Measurements from ENCODE around the gene ORAI1. TPM values are rescaled to one million over a fixed set of nuclear protein-coding genes. Genes with fewer than 3 reads are reported as not detected.
A peak's percentile ranks its signal among the peaks of the same experiment; 100 is the strongest.
"Not testable (repeated sequence)": the region's sequence is repeated elsewhere in the genome, so short reads cannot be mapped to it uniquely, and the experiment has no call there.

The ORAI1 gene
- total RNA-seq, 1 experiment from 2014 or later, result 8.5 TPM

- DNase-seq (ENCODE audit: low spot score), result no peak
Observed at GRCh38 chr12:121603581-121603980, 22.7 kb upstream of the ORAI1 start.

GRCh38 chr12:121608301-121608700 lies 18.0 kb upstream of the ORAI1 start:
- DNase-seq (ENCODE audit: low spot score), result no peak

GRCh38 chr12:121610239-121611149 lies 15.8 kb upstream of the ORAI1 start:
- no peak for DNase-seq (ENCODE audit: low spot score)

- no peak for DNase-seq (ENCODE audit: low spot score)
Observed at GRCh38 chr12:121611306-121611705, 15.0 kb upstream of the ORAI1 start.

- no peak for DNase-seq (ENCODE audit: low spot score)
Observed at GRCh38 chr12:121613462-121613861, 12.9 kb upstream of the ORAI1 start.

- DNase-seq (ENCODE audit: low spot score), result no peak
Observed at GRCh38 chr12:121614872-121615467, 11.4 kb upstream of the ORAI1 start.

- DNase-seq (ENCODE audit: low spot score), result no peak
Observed at GRCh38 chr12:121618659-121619233, 7.6 kb upstream of the ORAI1 start.

GRCh38 chr12:121620333-121620891 lies 5.9 kb upstream of the ORAI1 start:
- no peak for DNase-seq (ENCODE audit: low spot score)

GRCh38 chr12:121626853-121627640 lies 717 bp downstream of the ORAI1 start:
- DNase-seq (ENCODE audit: low spot score), result peak; percentile 13

GRCh38 chr12:121628037-121628436 lies 1.7 kb downstream of the ORAI1 start:
- no peak for DNase-seq (ENCODE audit: low spot score)

- DNase-seq (ENCODE audit: low spot score), result no peak
Observed at GRCh38 chr12:121628536-121628935, 2.2 kb downstream of the ORAI1 start.

- no peak for DNase-seq (ENCODE audit: low spot score)
Observed at GRCh38 chr12:121630791-121631355, 4.5 kb downstream of the ORAI1 start.

- no peak for DNase-seq (ENCODE audit: low spot score)
Observed at GRCh38 chr12:121632069-121632970, 6.0 kb downstream of the ORAI1 start.

- not testable (repeated sequence) for DNase-seq (ENCODE audit: low spot score)
Observed at GRCh38 chr12:121633833-121634196, 7.5 kb downstream of the ORAI1 start.

GRCh38 chr12:121634836-121635235 lies 8.5 kb downstream of the ORAI1 start:
- DNase-seq (ENCODE audit: low spot score), result no peak

GRCh38 chr12:121637231-121637914 lies 11.0 kb downstream of the ORAI1 start:
- no peak for DNase-seq (ENCODE audit: low spot score)

GRCh38 chr12:121638298-121639202 lies 12.2 kb downstream of the ORAI1 start:
- no peak for DNase-seq (ENCODE audit: low spot score)

GRCh38 chr12:121641343-121641630 lies 15.0 kb downstream of the ORAI1 start:
- no peak for DNase-seq (ENCODE audit: low spot score)

GRCh38 chr12:121648458-121649028 lies 22.2 kb downstream of the ORAI1 start:
- DNase-seq (ENCODE audit: low spot score), result no peak
